HG02623 (cell line): ENCODE measurements around the gene ADGRV1.
"Not testable (repeated sequence)": the region's sequence is repeated elsewhere in the genome, so short reads cannot be mapped to it uniquely, and the experiment has no call there.

Source experiments
- ATAC-seq: cut with Tn5 transposase; IDR thresholded peaks from one replicate; pipeline ENCODE4 v1.9.1; 2021; ENCODE audit warnings: moderate library complexity; ENCODE audit not compliant: unreplicated experiment

Gene ADGRV1

DNA sequence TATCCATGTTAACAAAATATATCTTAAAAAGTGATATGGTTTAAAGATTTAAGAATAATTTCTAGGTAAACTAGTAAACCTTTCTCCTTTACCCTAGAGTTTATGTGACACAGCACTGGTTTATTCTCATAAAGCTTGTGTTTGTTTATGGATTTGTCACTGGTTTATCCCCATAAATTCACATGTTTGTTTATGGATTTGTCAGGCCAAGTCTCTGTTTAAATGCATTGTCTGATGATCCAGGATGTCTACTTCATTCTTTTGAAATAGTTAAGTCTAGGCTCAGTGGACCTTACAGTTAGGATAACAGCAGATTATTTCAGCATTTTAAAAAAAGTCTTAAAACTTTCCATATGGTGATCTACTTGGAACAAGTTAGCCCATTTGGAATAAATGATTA lies 490.5 kb downstream of the ADGRV1 start:
- ATAC-seq, result no peak

GRCh38 chr5:91049800-91050199 lies 491.2 kb downstream of the ADGRV1 start:
- ATAC-seq, result no peak

GRCh38 chr5:91052411-91052810 lies 493.8 kb downstream of the ADGRV1 start:
- not testable (repeated sequence) for ATAC-seq

GRCh38 chr5:91052977-91053740 lies 494.6 kb downstream of the ADGRV1 start:
- ATAC-seq, result no peak

DNA sequence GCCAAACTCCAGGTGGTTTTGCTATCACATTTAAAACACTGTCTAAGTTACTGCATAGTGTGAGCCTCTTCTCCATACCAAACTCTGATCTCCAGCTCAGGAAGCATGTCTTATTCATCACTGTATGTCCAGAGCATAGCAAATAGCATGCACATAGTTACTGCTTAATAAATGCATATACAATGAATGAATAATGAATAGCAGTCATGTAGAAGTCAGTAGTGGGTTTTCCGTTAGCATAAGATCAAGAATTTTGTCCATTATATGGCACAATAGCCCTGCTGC lies 495.1 kb downstream of the ADGRV1 start:
- ATAC-seq, result no peak

DNA sequence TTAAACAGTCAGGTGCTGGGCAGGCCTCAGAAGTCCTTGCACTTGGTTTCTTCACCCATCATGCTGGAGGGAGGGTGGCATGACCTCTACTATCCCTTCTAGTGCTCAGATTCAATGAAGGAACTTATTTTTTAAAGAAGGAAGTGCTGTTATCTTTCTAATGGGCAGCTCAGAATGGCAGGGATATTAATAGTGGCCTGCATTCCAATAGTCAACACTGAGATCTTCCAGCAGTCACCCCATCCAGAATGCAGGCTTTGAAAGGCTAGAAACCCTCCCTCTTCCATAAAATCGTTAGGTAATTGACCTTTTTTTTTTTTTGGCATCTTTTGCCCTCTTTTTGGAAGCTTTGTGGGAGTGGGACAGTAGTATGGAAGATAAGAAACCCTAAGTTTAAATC lies 499.6 kb downstream of the ADGRV1 start:
- no peak for ATAC-seq

DNA sequence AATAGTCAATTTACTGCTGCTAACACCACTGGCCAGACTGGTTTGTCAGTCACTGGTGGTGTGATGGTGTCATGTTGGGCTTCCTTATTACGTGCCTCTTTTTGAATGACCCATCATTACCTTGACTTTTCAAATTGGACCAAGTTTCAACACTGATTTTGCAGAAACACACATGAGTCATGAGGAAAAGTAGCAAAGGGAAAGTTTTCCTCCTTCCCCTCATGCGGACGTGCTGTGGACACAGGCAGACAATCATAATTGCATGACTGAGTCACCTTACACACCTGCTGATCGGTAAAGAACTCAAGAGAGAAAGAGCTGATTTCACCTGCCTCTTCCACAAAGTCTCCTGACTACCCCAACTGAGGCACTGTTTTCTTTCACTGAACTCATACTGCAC lies 500.0 kb downstream of the ADGRV1 start:
- ATAC-seq, result no peak

GRCh38 chr5:91059409-91059808 lies 500.8 kb downstream of the ADGRV1 start:
- peak; percentile 87 for ATAC-seq

- ATAC-seq, result no peak
These were observed 502.5 kb downstream of the ADGRV1 start for GRCh38 chr5:91061094-91061493.

DNA sequence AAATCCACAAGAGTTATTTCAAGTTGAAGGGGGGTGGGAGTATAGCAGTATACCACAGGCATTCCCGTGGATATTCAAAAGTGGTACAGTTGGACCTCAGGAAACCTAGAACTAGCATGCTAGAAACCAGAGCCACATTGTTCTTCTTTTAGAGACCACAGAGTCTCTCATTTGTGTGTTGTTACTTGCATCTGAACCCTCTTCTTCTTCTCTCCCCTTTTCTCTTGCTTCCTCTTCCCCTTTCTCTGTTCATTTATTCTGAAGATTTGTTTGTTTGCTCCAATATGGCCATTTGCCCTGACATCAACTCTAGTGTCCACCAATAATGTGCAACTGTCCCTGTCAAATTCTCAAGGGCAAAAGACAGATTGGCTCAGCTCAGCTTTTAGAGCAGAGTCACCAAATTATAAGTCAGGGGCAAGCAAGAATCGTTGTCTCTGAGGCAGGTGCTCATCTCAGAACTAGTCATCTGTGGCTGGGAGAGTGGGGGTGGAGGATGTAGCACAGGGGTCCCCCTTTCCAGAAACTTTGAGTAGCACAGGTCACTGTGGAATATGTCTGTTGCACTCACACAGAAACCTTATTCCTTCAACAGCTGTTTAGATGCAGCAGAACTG lies 503.5 kb downstream of the ADGRV1 start:
- no peak for ATAC-seq

GRCh38 chr5:91063098-91063690 lies 504.6 kb downstream of the ADGRV1 start:
- ATAC-seq, result not testable (repeated sequence)

DNA sequence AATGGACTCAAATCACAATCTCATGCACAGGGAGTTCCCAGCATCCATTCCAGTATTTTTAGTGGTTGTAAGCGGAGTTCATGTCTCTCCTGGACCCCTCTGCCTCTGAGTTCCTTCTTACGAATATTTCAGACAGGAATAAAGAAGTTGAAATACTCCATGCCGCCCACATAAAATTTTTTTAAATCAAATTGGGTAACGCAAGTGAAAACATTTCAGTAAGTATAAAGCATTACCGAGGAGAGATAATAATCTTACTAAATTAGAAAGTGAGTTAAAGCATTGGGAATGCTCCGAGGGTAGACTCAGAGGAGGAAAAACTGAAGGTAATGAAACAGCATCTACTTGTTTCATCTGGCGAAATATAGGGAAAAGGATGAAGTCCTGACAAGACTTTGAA lies 506.9 kb downstream of the ADGRV1 start:
- no peak for ATAC-seq

- ATAC-seq, result no peak
These were observed 510.8 kb downstream of the ADGRV1 start for GRCh38 chr5:91069364-91069763.

DNA sequence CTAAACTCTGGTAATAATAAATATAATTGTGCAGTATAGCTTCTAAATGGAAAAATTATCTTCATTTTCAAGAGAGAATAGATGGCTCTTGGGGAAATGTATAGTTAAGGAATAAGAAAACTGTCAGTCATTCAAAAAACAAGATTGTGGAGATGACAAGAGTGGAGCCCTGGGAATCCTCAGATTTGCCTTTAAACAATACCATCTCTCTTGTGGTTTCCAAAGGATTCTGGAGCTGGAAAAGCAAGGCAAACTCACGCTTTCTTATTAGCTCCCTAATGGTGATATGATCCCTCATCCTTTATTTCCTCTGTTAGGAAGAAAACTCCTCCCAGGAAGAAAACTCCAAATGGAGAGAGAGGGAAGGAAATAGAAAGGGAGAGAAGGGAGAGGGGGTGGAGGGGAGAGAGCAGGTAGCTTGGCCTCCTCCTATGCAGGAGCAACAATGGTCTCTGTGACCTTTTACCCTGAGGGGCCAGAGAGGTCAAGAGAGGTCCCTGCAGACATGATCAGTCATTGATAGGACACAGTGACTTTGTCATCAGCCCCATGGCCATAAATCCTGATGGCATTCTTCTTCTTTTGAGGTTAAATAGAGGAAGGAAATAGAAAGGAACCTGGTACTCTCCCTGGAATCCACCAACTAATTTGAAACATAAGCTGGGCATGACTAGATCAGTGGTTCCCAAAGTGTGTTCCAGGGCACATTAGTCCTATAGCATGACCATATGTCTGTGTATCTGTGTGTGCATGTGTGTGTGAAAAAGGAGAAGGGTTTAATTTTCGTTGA lies 512.4 kb downstream of the ADGRV1 start:
- no peak for ATAC-seq

DNA sequence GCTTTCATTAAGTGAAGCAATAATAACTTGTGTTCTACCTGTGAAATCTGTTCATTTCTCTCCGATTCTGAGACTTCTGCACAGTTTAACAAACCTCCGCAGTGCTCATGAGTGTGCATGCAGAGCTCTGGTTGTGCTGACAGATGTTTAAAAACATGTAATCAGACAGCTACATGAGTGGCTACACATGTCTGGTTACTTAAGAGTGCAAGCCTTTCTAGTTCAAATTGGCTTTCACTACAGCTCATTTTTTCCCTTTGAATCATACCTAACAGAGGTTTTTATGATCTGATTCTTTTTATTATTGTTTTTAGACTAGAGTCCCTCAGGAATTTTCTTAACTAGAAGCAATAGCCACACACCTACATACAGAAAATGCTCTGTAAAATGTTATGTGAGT lies 514.3 kb downstream of the ADGRV1 start:
- no peak for ATAC-seq

DNA sequence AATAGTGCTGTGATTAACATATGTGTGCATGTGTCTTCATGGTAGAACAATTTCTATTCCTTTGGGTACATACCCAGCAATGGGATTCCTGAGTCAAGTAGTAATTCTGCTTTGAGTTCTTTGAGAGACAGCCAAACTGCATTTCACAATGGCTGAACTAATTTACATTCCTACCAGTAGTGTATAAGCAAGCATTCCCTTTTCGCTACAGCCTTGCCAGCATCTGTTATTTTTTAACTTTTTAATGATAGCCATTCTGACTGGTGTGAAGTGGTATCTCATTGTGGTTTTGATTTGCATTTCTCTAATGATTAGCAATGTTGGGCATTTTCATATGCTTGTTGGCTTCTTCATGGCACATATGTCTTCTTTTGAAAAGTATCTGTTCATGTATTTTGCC lies 516.0 kb downstream of the ADGRV1 start:
- peak; percentile 56 for ATAC-seq

- no peak for ATAC-seq
These were observed 517.5 kb downstream of the ADGRV1 start for GRCh38 chr5:91076138-91076537.

DNA sequence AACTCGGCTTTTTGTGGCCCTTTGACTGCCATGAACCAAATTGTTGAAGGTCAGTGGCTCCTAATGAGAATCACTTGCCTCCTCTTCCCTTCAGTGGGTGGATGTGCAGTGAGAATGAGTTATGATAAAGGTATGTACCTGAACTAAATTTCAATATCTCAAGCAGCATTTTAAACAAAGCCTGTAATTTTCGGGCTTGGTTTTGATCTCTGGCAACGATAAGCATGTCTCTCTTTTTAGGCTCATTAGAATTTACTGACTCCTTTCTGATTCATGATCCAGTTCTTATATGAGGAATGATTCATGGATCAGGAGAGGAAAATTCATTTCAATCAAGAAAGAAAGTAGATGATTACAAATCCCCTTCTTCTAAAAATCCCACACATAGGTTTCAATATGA lies 519.0 kb downstream of the ADGRV1 start:
- ATAC-seq, result no peak

- ATAC-seq, result no peak
These were observed 520.4 kb downstream of the ADGRV1 start for GRCh38 chr5:91079037-91079436.

GRCh38 chr5:91089758-91090157 lies 531.2 kb downstream of the ADGRV1 start:
- no peak for ATAC-seq

DNA sequence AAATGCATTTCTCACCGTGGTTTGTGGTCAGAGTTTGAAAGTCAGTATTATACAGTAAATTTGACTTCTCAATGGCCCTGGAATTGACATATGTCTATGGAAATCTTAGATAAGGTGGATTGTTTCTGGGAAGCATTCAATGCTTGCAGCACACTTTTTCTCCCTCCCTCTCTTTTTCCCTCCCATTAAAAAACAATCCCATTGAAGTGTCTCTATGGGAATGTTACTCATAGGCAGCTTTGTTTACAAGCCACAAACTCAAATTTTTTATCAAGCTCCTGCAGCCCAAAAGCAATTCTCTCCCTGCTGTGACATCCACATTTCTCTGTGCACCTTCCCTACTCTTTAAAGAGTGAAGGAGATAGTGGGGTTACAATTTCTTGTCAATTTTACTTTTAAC lies 532.4 kb downstream of the ADGRV1 start:
- ATAC-seq, result no peak
